Skin of body (tissue), 2 donors: Measurements from ENCODE around the gene UNC5C. TPM values are rescaled to one million over a fixed set of nuclear protein-coding genes. Genes with fewer than 3 reads are reported as not detected.

ENCODE experiments used
- DNase-seq: peaks from one replicate; lab custom pipeline; 2025; lab: John Stamatoyannopoulos, UW
- total RNA-seq: library from RNA; depleted of rRNA; stranded (reverse); fragments of >200 nt; gene quantifications from one replicate; pipeline ENCODE4 v1.2.3, GENCODE V29; 2014

UNC5C gene
- total RNA-seq, 1 donor from 2014 or later, result 1.1 TPM

GRCh38 chr4:95402299-95402698 lies 146.5 kb downstream of the UNC5C start:
- DNase-seq, result no peak

GRCh38 chr4:95398217-95398616 lies 150.6 kb downstream of the UNC5C start:
- DNase-seq, result no peak

- DNase-seq, result no peak
These were observed 153.9 kb downstream of the UNC5C start for GRCh38 chr4:95394752-95395306.

- no peak for DNase-seq
These were observed 155.0 kb downstream of the UNC5C start for GRCh38 chr4:95393821-95394220.

- no peak for DNase-seq
These were observed 159.9 kb downstream of the UNC5C start for GRCh38 chr4:95388911-95389310.

- no peak for DNase-seq
These were observed 161.1 kb downstream of the UNC5C start for GRCh38 chr4:95387719-95388118.

GRCh38 chr4:95386410-95386809 lies 162.4 kb downstream of the UNC5C start:
- DNase-seq, result no peak

- DNase-seq, result no peak
These were observed 166.8 kb downstream of the UNC5C start for GRCh38 chr4:95381843-95382580.

GRCh38 chr4:95379633-95380032 lies 169.1 kb downstream of the UNC5C start:
- no peak for DNase-seq

GRCh38 chr4:95377366-95377900 lies 171.3 kb downstream of the UNC5C start:
- DNase-seq, result no peak

GRCh38 chr4:95371476-95372224 lies 177.1 kb downstream of the UNC5C start:
- no peak for DNase-seq

- DNase-seq, result no peak
These were observed 180.9 kb downstream of the UNC5C start for GRCh38 chr4:95367824-95368223.

GRCh38 chr4:95363966-95364365 lies 184.8 kb downstream of the UNC5C start:
- no peak for DNase-seq

- DNase-seq, result no peak
These were observed 185.2 kb downstream of the UNC5C start for GRCh38 chr4:95363559-95363925.

GRCh38 chr4:95362906-95363558 lies 185.7 kb downstream of the UNC5C start:
- peak; percentile 4 for DNase-seq

GRCh38 chr4:95362066-95362465 lies 186.7 kb downstream of the UNC5C start:
- no peak for DNase-seq

- DNase-seq, result no peak
These were observed 187.1 kb downstream of the UNC5C start for GRCh38 chr4:95361696-95361965.

GRCh38 chr4:95360906-95361695 lies 187.7 kb downstream of the UNC5C start:
- DNase-seq, result no peak

GRCh38 chr4:95360256-95360903 lies 188.4 kb downstream of the UNC5C start:
- no peak for DNase-seq

GRCh38 chr4:95358421-95358820 lies 190.4 kb downstream of the UNC5C start:
- no peak for DNase-seq

- DNase-seq, result no peak
These were observed 193.8 kb downstream of the UNC5C start for GRCh38 chr4:95355021-95355420.
